H9 (cell line): ENCODE results near the gene SLC22A8. TPM values are rescaled to one million over a fixed set of nuclear protein-coding genes. Genes with fewer than 3 reads are reported as not detected.

ENCODE experiments used
- DNase-seq: peaks from one replicate; pipeline ENCODE4 v3.0.0-alpha.2; 2017
- H2AFZ ChIP-seq: one replicate; pipeline ENCODE4 v1.6.1; 2013; ENCODE audit warnings: mild to moderate bottlenecking, low read length, control low read depth, moderate library complexity
- H2AK5ac ChIP-seq: 2 replicates; pipeline ENCODE4 v1.6.1; 2013; ENCODE audit warnings: low read length, control low read depth, mixed read lengths; ENCODE audit not compliant: insufficient read length
- H2BK120ac ChIP-seq: one replicate; pipeline ENCODE4 v1.6.1; 2013; ENCODE audit warnings: low read depth, mild to moderate bottlenecking, low read length, control low read depth, inconsistent platforms; ENCODE audit not compliant: poor library complexity, severe bottlenecking
- H2BK12ac ChIP-seq: 2 replicates; pipeline ENCODE4 v1.6.1; 2013; ENCODE audit warnings: low read length, control low read depth, mixed read lengths, low read depth; ENCODE audit not compliant: insufficient read length
- H2BK15ac ChIP-seq: 2 replicates; pipeline ENCODE4 v1.6.1; 2013; ENCODE audit warnings: low read depth, low read length, control low read depth
- H2BK20ac ChIP-seq: one replicate; pipeline ENCODE4 v1.6.1; 2013; ENCODE audit warnings: low read depth, mild to moderate bottlenecking, low read length, control low read depth, inconsistent platforms; ENCODE audit not compliant: poor library complexity, severe bottlenecking
- H2BK5ac ChIP-seq: 2 replicates; pipeline ENCODE4 v1.6.1; 2013; ENCODE audit warnings: low read length, control low read depth, mixed read lengths; ENCODE audit not compliant: insufficient read length
- H3K14ac ChIP-seq: 2 replicates; pipeline ENCODE4 v1.6.1; 2013; ENCODE audit warnings: low read length, control low read depth; ENCODE audit not compliant: insufficient read depth
- H3K18ac ChIP-seq: 2 replicates; pipeline ENCODE4 v1.6.1; 2013; ENCODE audit warnings: low read depth, mild to moderate bottlenecking, mixed read lengths, low read length, control low read depth; ENCODE audit not compliant: insufficient read length
- H3K23ac ChIP-seq: 2 replicates; pipeline ENCODE4 v1.6.1; 2013; ENCODE audit warnings: low read length, control low read depth, mixed read lengths, low read depth; ENCODE audit not compliant: insufficient read length
- H3K23me2 ChIP-seq: 2 replicates; pipeline ENCODE4 v1.6.1; 2013; ENCODE audit warnings: low read depth, mild to moderate bottlenecking, mixed read lengths, low read length, control low read depth; ENCODE audit not compliant: insufficient read length, poor library complexity, severe bottlenecking
- H3K27ac ChIP-seq: 2 replicates; pipeline ENCODE4 v1.5.1; 2013; ENCODE audit warnings: low read length, control low read depth, mixed read lengths, low read depth; ENCODE audit not compliant: insufficient read length
- H3K27me3 ChIP-seq: 2 replicates; pipeline ENCODE4 v1.6.1; 2013; ENCODE audit warnings: low read length, control low read depth, inconsistent platforms; ENCODE audit not compliant: insufficient read depth
- H3K4ac ChIP-seq: 2 replicates; pipeline ENCODE4 v1.6.1; 2013; ENCODE audit warnings: low read depth, mild to moderate bottlenecking, control low read depth, inconsistent platforms, low read length, moderate library complexity
- H3K4me1 ChIP-seq: 2 replicates; pipeline ENCODE4 v1.6.1; 2013; ENCODE audit warnings: low read length, control low read depth, inconsistent platforms; ENCODE audit not compliant: insufficient read depth
- H3K4me2 ChIP-seq: 2 replicates; pipeline ENCODE4 v1.6.1; 2013; ENCODE audit warnings: low read length, control low read depth, mixed read lengths; ENCODE audit not compliant: insufficient read length, insufficient read depth
- H3K56ac ChIP-seq: 2 replicates; pipeline ENCODE4 v1.6.1; 2013; ENCODE audit warnings: low read depth, mild to moderate bottlenecking, mixed read lengths, low read length, control low read depth; ENCODE audit not compliant: insufficient read length
- H3K79me1 ChIP-seq: 2 replicates; pipeline ENCODE4 v1.6.1; 2013; ENCODE audit warnings: low read depth, mild to moderate bottlenecking, moderate library complexity, low read length, control low read depth, inconsistent platforms; ENCODE audit not compliant: insufficient read depth, poor library complexity, severe bottlenecking
- H3K79me2 ChIP-seq: 2 replicates; pipeline ENCODE4 v1.6.1; 2013; ENCODE audit warnings: low read length, control low read depth, inconsistent platforms; ENCODE audit not compliant: insufficient read depth
- H3K9ac ChIP-seq: 2 replicates; pipeline ENCODE4 v1.6.1; 2013; ENCODE audit warnings: low read length, control low read depth, mixed read lengths; ENCODE audit not compliant: insufficient read length; ENCODE audit errors: extremely low read depth
- H3K9me3 ChIP-seq: one replicate; pipeline ENCODE4 v1.6.1; 2013; ENCODE audit warnings: low read depth, low read length, inconsistent platforms; ENCODE audit not compliant: control insufficient read depth
- H3T11ph ChIP-seq: one replicate; pipeline ENCODE4 v1.6.1; 2013; ENCODE audit warnings: mild to moderate bottlenecking, low read length, control low read depth, inconsistent platforms
- H4K20me1 ChIP-seq: one replicate; pipeline ENCODE4 v1.6.1; 2013; ENCODE audit not compliant: control insufficient read depth, insufficient read length, insufficient read depth
- H4K5ac ChIP-seq: 2 replicates; pipeline ENCODE4 v1.6.1; 2013; ENCODE audit warnings: low read depth, mild to moderate bottlenecking, mixed read lengths, low read length, control low read depth; ENCODE audit not compliant: insufficient read length
- H4K8ac ChIP-seq: replicated peaks from 2 replicates; pipeline ENCODE4 v1.6.1; 2013; ENCODE audit warnings: low read length, control low read depth, mixed read lengths, low read depth; ENCODE audit not compliant: insufficient read length
- H4K91ac ChIP-seq: 2 replicates; pipeline ENCODE4 v1.6.1; 2013; ENCODE audit warnings: low read depth, mild to moderate bottlenecking, moderate library complexity, mixed read lengths, low read length, control low read depth; ENCODE audit not compliant: insufficient read length
- H3K27ac Mint-ChIP-seq, 3 experiments: 2 replicates in 2 of 3; 3 replicates in 1 of 3; pipeline ENCODE4 v1.8.0; 2020 to 2021; ENCODE audit warnings: mixed read lengths in 3 of 3, mild to moderate bottlenecking in 1 of 3, moderate library complexity in 1 of 3
- H3K27me3 Mint-ChIP-seq: 2 replicates; pipeline ENCODE4 v1.8.0; 2021; ENCODE audit warnings: low read depth, mild to moderate bottlenecking, moderate library complexity, mixed read lengths
- H3K36me3 Mint-ChIP-seq, 3 experiments: 2 replicates in 2 of 3; 3 replicates in 1 of 3; pipeline ENCODE4 v1.8.0; 2020 to 2021; ENCODE audit warnings: low read depth in 3 of 3, mixed read lengths in 3 of 3; ENCODE audit not compliant: insufficient read depth in 1 of 3
- H3K4me1 Mint-ChIP-seq, 2 experiments: 2 replicates each; pipeline ENCODE4 v1.8.0; 2020; ENCODE audit warnings: mixed read lengths in 2 of 2
- H3K4me3 Mint-ChIP-seq, 2 experiments: 2 replicates in 1 of 2; 3 replicates in 1 of 2; pipeline ENCODE4 v1.8.0; 2020 to 2021; ENCODE audit warnings: mild to moderate bottlenecking in 2 of 2, mixed read lengths in 2 of 2, moderate library complexity in 1 of 2
- H3K9me3 Mint-ChIP-seq, 2 experiments: 2 replicates in 1 of 2; 3 replicates in 1 of 2; pipeline ENCODE4 v1.8.0; 2020; ENCODE audit warnings: mild to moderate bottlenecking in 2 of 2, mixed read lengths in 2 of 2, moderate library complexity in 1 of 2
- WGBS: extraction: QIAGEN DNeasy Blood & Tissue Kit; methylation state at CpG from one replicate; pipeline ENCODE4 v1.1.7; 2013; ENCODE audit warnings: missing lambda C conversion rate, low lambda C conversion rate, mixed read lengths; ENCODE audit not compliant: insufficient read length; ENCODE audit errors: extremely low coverage; 5-methylcytosine and 5-hydroxymethylcytosine counted together
- total RNA-seq: library from RNA; stranded (reverse); gene quantifications from 2 replicates; pipeline ENCODE4 v1.2.1, GENCODE V29; 2021
- TF ChIP-seq, protein P1 (sequence below): fragments of 200-600 bp; sonication (generic); conservative IDR thresholded peaks from 3 replicates; pipeline ENCODE4 v1.8.0; 2021; ENCODE audit warnings: antibody characterized with exemption, mild to moderate bottlenecking

The SLC22A8 gene
- total RNA-seq, 1 experiment from 2014 or later: not detected

- no peak overlapping the region for H2BK20ac ChIP-seq
- no peak overlapping the region for H3K27ac Mint-ChIP-seq
- H3K14ac ChIP-seq: no peak overlapping the region
- no peak overlapping the region for H3K9ac ChIP-seq
- H2BK15ac ChIP-seq: no peak overlapping the region
- H3K36me3 Mint-ChIP-seq: no peaks in the 10 kb centered on the region
- peaks cover 3% of the 10 kb centered on the region for H3K27me3 Mint-ChIP-seq
- TF ChIP-seq, protein P1, sequence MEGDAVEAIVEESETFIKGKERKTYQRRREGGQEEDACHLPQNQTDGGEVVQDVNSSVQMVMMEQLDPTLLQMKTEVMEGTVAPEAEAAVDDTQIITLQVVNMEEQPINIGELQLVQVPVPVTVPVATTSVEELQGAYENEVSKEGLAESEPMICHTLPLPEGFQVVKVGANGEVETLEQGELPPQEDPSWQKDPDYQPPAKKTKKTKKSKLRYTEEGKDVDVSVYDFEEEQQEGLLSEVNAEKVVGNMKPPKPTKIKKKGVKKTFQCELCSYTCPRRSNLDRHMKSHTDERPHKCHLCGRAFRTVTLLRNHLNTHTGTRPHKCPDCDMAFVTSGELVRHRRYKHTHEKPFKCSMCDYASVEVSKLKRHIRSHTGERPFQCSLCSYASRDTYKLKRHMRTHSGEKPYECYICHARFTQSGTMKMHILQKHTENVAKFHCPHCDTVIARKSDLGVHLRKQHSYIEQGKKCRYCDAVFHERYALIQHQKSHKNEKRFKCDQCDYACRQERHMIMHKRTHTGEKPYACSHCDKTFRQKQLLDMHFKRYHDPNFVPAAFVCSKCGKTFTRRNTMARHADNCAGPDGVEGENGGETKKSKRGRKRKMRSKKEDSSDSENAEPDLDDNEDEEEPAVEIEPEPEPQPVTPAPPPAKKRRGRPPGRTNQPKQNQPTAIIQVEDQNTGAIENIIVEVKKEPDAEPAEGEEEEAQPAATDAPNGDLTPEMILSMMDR: no peak
- H2BK120ac ChIP-seq: no peak overlapping the region
- H2AFZ ChIP-seq: no peak overlapping the region
- H2BK5ac ChIP-seq: no peak overlapping the region
- H3K4me1 ChIP-seq: no peaks in the 10 kb centered on the region
- H4K20me1 ChIP-seq: no peaks in the 10 kb centered on the region
- H3K4me2 ChIP-seq: no peak overlapping the region
- WGBS: no CpG with 5 or more reads among the region's 2 CpGs
- H3K23ac ChIP-seq: no peak overlapping the region
- peaks cover 3 to 6% of the 10 kb centered on the region in 2 experiments; a peak in 2 of 5 replicates for H3K9me3 Mint-ChIP-seq
- no peak overlapping the region for H3K18ac ChIP-seq
- H3K27ac ChIP-seq: no peak overlapping the region
- H2BK12ac ChIP-seq: no peak overlapping the region
- H3K56ac ChIP-seq: no peak overlapping the region
- H3K27me3 ChIP-seq: no peaks in the 10 kb centered on the region
- H3K4me1 Mint-ChIP-seq: peaks cover 0 to 5% of the 10 kb centered on the region in 2 experiments; a peak in 1 of 4 replicates
- no peaks in the 10 kb centered on the region for H3K23me2 ChIP-seq
- no peaks in the 10 kb centered on the region for H3K79me1 ChIP-seq
- no peak for DNase-seq
- no peak overlapping the region for H3K4ac ChIP-seq
- H4K5ac ChIP-seq: no peak overlapping the region
- no peak overlapping the region for H4K8ac ChIP-seq
- no peaks in the 10 kb centered on the region for H3K9me3 ChIP-seq
- H3K4me3 Mint-ChIP-seq: no peak overlapping the region
- H2AK5ac ChIP-seq: no peak overlapping the region
- H3K79me2 ChIP-seq: no peaks in the 10 kb centered on the region
- no peak overlapping the region for H4K91ac ChIP-seq
- H3T11ph ChIP-seq: no peak overlapping the region
These were observed 50.1 kb downstream of the SLC22A8 start for GRCh38 chr11:62965574-62965973.
